ENCODE results near the gene SLC6A11. TPM values are rescaled to one million over a fixed set of nuclear protein-coding genes. Genes with fewer than 3 reads are reported as not detected.

The SLC6A11 gene
- total RNA-seq, 1 experiment from 2014 or later = not detected

DNA sequence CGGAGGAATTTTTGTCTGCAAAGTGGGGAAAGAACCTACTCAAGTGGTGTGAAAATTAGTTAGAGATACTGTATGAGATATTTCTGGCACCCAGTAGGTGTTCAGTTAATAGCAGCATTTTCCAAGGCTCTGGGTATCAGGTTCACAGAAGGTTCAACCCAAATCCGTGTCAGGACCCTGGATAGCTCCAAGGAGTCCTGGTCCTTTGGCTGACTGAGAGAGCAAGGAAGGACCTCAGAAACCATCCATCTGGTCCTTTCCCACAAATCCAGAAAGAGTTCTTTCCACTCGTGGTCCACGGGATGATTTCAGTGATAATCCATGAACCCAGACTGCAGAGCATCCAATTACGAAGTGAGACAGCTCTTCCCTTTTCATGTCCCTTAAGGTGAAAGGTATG is 51.4 kb downstream of the SLC6A11 start:
- no peak for DNase-seq
- Mint-ChIP-seq H3K4me3 (ENCODE audit: low read depth, unreplicated experiment) (no peak overlapping the region), H3K27me3 (ENCODE audit: unreplicated experiment) (peaks cover 81% of the 10 kb centered on the region), H3K4me1 (ENCODE audit: low read depth, unreplicated experiment) (no peaks in the 10 kb centered on the region), H3K9me3 (ENCODE audit: low read depth, unreplicated experiment) (no peaks in the 10 kb centered on the region), H3K36me3 (ENCODE audit: insufficient read depth, unreplicated experiment) (no peaks in the 10 kb centered on the region), H3K27ac (ENCODE audit: unreplicated experiment) (no peak overlapping the region)
- TF ChIP-seq, protein P1, sequence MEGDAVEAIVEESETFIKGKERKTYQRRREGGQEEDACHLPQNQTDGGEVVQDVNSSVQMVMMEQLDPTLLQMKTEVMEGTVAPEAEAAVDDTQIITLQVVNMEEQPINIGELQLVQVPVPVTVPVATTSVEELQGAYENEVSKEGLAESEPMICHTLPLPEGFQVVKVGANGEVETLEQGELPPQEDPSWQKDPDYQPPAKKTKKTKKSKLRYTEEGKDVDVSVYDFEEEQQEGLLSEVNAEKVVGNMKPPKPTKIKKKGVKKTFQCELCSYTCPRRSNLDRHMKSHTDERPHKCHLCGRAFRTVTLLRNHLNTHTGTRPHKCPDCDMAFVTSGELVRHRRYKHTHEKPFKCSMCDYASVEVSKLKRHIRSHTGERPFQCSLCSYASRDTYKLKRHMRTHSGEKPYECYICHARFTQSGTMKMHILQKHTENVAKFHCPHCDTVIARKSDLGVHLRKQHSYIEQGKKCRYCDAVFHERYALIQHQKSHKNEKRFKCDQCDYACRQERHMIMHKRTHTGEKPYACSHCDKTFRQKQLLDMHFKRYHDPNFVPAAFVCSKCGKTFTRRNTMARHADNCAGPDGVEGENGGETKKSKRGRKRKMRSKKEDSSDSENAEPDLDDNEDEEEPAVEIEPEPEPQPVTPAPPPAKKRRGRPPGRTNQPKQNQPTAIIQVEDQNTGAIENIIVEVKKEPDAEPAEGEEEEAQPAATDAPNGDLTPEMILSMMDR (IDR thresholded peaks at IDR 0.05; ENCODE audit: unreplicated experiment) = no peak
- CTCF ChIA-PET = no interaction called here
- intact Hi-C loops (cut with micrococcal nuclease; ENCODE audit: unreplicated experiment) = no loop called here
- BruUV-seq (replicated peaks) = no TSS peak

DNA sequence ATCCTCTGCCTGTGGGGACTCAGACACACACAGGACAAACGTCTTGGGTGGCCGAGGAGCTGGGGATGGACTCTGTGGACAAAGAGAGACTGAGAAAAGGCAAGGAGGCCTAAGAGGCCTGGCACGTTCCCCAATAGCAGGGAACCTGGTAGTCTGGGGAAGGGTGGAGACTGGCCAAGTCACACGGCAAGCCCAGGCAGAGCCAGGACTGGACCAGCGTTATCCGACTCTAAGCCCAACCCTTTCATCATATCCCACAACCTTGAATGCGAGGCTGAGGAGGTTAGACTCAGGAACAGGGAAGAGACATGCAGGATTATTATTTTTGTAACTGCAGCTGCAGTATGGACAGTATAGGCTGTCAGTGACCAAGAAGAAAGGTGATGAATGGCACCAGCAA is 53.4 kb downstream of the SLC6A11 start:
- no peak overlapping the region for H3K27ac Mint-ChIP-seq (ENCODE audit: unreplicated experiment)
- peaks cover 85% of the 10 kb centered on the region for H3K27me3 Mint-ChIP-seq (ENCODE audit: unreplicated experiment)
- H3K9me3 Mint-ChIP-seq (ENCODE audit: low read depth, unreplicated experiment) = no peaks in the 10 kb centered on the region
- TF ChIP-seq, protein P1 (IDR thresholded peaks at IDR 0.05; ENCODE audit: unreplicated experiment) = no peak
- no peaks in the 10 kb centered on the region for H3K4me1 Mint-ChIP-seq (ENCODE audit: low read depth, unreplicated experiment)
- no peak overlapping the region for H3K4me3 Mint-ChIP-seq (ENCODE audit: low read depth, unreplicated experiment)
- DNase-seq = no peak
- CTCF ChIA-PET = no interaction called here
- intact Hi-C loops (cut with micrococcal nuclease; ENCODE audit: unreplicated experiment) = no loop called here
- H3K36me3 Mint-ChIP-seq (ENCODE audit: insufficient read depth, unreplicated experiment) = no peaks in the 10 kb centered on the region
- BruUV-seq (replicated peaks) = no TSS peak

DNA sequence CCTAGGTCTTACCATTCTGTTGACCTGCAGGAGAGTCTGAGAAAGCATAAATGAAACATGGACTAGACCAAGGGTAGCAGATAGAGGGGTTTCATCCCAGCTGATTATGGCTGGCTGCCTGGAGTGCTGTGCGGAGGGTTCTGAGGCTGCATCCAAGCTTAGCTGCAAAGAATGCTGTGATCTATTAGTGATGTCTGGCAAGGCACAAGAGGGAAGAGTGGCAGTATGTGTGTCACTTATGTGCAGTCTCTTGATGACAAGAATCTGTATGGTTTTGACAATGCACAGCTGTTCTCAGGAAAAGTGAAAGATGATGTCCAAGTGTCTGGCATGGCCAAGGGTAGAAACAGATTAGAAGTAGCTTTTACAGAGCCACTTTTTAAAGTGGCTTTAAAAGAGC is 54.3 kb downstream of the SLC6A11 start:
- CTCF ChIA-PET = no interaction called here
- Mint-ChIP-seq H3K36me3 (ENCODE audit: insufficient read depth, unreplicated experiment) (no peaks in the 10 kb centered on the region), H3K9me3 (ENCODE audit: low read depth, unreplicated experiment) (no peaks in the 10 kb centered on the region), H3K4me1 (ENCODE audit: low read depth, unreplicated experiment) (no peaks in the 10 kb centered on the region), H3K4me3 (ENCODE audit: low read depth, unreplicated experiment) (no peak overlapping the region), H3K27me3 (ENCODE audit: unreplicated experiment) (peaks cover 85% of the 10 kb centered on the region), H3K27ac (ENCODE audit: unreplicated experiment) (no peak overlapping the region)
- no peak for DNase-seq
- no TSS peak for BruUV-seq (replicated peaks)
- intact Hi-C loops (cut with micrococcal nuclease; ENCODE audit: unreplicated experiment) = no loop called here
- TF ChIP-seq, protein P1 (IDR thresholded peaks at IDR 0.05; ENCODE audit: unreplicated experiment) = no peak

DNA sequence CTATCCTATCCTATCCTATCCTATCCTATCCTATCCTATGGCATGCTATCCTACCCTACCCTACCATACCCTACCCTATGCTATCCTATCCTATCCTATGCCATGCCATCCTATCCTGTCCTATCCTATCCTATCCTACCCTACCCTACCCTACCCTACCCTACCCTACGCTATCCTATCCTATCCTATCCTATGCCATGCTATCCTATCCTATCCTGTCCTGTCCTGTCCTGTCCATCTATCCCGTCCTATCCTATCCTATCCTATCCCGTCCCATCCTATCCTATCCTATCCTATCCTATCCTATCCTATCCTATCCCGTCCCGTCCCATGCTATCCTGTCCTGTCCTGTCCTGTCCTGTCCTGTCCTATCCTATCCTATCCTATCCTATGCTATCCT is 57.4 kb downstream of the SLC6A11 start:
- intact Hi-C loops (cut with micrococcal nuclease; ENCODE audit: unreplicated experiment) = no loop called here
- TF ChIP-seq, protein P1 (IDR thresholded peaks at IDR 0.05; ENCODE audit: unreplicated experiment) = no peak
- CTCF ChIA-PET = no interaction called here
- Mint-ChIP-seq H3K4me1 (ENCODE audit: low read depth, unreplicated experiment) (no peaks in the 10 kb centered on the region), H3K9me3 (ENCODE audit: low read depth, unreplicated experiment) (no peaks in the 10 kb centered on the region), H3K27me3 (ENCODE audit: unreplicated experiment) (peaks cover 100% of the 10 kb centered on the region), H3K36me3 (ENCODE audit: insufficient read depth, unreplicated experiment) (no peaks in the 10 kb centered on the region), H3K4me3 (ENCODE audit: low read depth, unreplicated experiment) (no peak overlapping the region), H3K27ac (ENCODE audit: unreplicated experiment) (no peak overlapping the region)
- no peak for DNase-seq
- BruUV-seq (replicated peaks) = no TSS peak

DNA sequence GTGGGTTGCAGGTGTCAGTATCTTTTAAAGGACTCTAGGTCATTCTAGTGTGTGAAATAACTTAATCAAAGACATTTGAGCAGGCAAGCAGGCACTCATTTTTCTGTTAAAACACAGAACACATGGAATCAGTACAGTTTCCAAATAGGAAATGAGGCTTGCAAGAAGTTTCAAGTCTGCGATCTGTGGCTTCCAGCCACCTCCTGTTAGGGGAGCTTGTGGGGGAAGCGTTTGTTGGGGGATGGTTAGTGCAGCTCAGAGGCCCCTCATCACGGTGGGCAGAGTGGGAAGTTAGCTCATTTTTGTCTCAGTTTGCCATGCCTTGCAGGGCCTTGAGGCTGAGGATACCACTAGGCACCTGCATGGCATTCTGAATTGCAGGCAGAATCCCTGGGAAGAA is 59.9 kb downstream of the SLC6A11 start:
- CTCF ChIA-PET = no interaction called here
- Mint-ChIP-seq H3K36me3 (ENCODE audit: insufficient read depth, unreplicated experiment) (no peaks in the 10 kb centered on the region), H3K9me3 (ENCODE audit: low read depth, unreplicated experiment) (no peaks in the 10 kb centered on the region), H3K27ac (ENCODE audit: unreplicated experiment) (no peak overlapping the region), H3K27me3 (ENCODE audit: unreplicated experiment) (peaks cover 97% of the 10 kb centered on the region), H3K4me1 (ENCODE audit: low read depth, unreplicated experiment) (no peaks in the 10 kb centered on the region), H3K4me3 (ENCODE audit: low read depth, unreplicated experiment) (no peak overlapping the region)
- intact Hi-C loops (cut with micrococcal nuclease; ENCODE audit: unreplicated experiment) = no loop called here
- DNase-seq = no peak
- TF ChIP-seq, protein P1 (IDR thresholded peaks at IDR 0.05; ENCODE audit: unreplicated experiment) = no peak
- no TSS peak for BruUV-seq (replicated peaks)

Measured in Calu3 (cell line).